B cell (primary cell): ENCODE data around the gene GAB4. TPM values are rescaled to one million over a fixed set of nuclear protein-coding genes. Genes with fewer than 3 reads are reported as not detected.
"Not testable (repeated sequence)": the region's sequence is repeated elsewhere in the genome, so short reads cannot be mapped to it uniquely, and the experiment has no call there.

Experiments
- ATAC-seq: fragments of 200-7000 bp; cut with Tn5 transposase; one replicate; pipeline ENCODE4 v1.10.0; 2021; ENCODE audit warnings: low read depth, mild to moderate bottlenecking, moderate number of reproducible peaks, moderate library complexity
- CTCF ChIA-PET: fragments of 350-600 bp; sonication (Branson Sonifier 250); formaldehyde crosslinking; loops from one replicate; lab custom pipeline; 2021; ENCODE audit warnings: antibody characterized with exemption, inconsistent platforms; lab: Charles Lee
- POLR2A ChIA-PET: fragments of 350-600 bp; sonication (Branson Sonifier 250); formaldehyde crosslinking; loops from one replicate; lab custom pipeline; 2021; ENCODE audit warnings: antibody characterized with exemption; lab: Charles Lee
- DNase-seq: peaks from one replicate; pipeline ENCODE4 v3.0.0; 2013
- H2AFZ ChIP-seq: 2 replicates; pipeline ENCODE4 v1.6.1; 2012; ENCODE audit warnings: mild to moderate bottlenecking, low read depth, low read length; ENCODE audit not compliant: insufficient read depth, poor library complexity, severe bottlenecking
- H3K27ac ChIP-seq, 2 donors: 1 replicate in 1 of 2; 2 replicates in 1 of 2; pipeline ENCODE4 v1.5.1; 2012 to 2013; ENCODE audit warnings: low read length in 2 of 2, mild to moderate bottlenecking in 2 of 2, moderate library complexity in 1 of 2
- H3K27me3 ChIP-seq, 4 experiments: fragments of 200-600 bp in 1 of 4; sonication (generic) in 1 of 4; replicated peaks in 1 of 4; 1 replicate in 2 of 4; 2 replicates in 2 of 4; pipeline versions ENCODE4 v1.6.1 to v1.7.0; 2013 to 2016; ENCODE audit warnings: low read length in 3 of 4, mild to moderate bottlenecking in 2 of 4, mixed read lengths in 1 of 4, moderate library complexity in 1 of 4; ENCODE audit not compliant: insufficient read depth in 4 of 4, control insufficient read depth in 3 of 4; ENCODE audit errors: control extremely low read depth in 1 of 4
- H3K36me3 ChIP-seq, 2 experiments: replicated peaks in 1 of 2; 1 replicate in 1 of 2; 2 replicates in 1 of 2; pipeline versions ENCODE4 v1.6.1 to v1.7.1; 2013; ENCODE audit warnings: low read length in 1 of 2; ENCODE audit not compliant: insufficient read depth in 2 of 2, control insufficient read depth in 1 of 2; ENCODE audit errors: control extremely low read depth in 1 of 2, extremely low read depth in 1 of 2
- H3K4me1 ChIP-seq, 2 donors: fragments of 200-600 bp in 1 of 2; sonication (generic) in 1 of 2; 1 replicate in 1 of 2; 2 replicates in 1 of 2; pipeline versions ENCODE4 v1.5.1 to v1.6.1; 2013 to 2017; ENCODE audit warnings: low read length in 2 of 2; ENCODE audit not compliant: control insufficient read depth in 2 of 2, insufficient read depth in 2 of 2
- H3K4me2 ChIP-seq: replicated peaks from 2 replicates; pipeline ENCODE3; 2012; ENCODE audit warnings: mild to moderate bottlenecking, low read depth, low read length; ENCODE audit not compliant: poor library complexity, severe bottlenecking
- H3K4me3 ChIP-seq, 5 experiments: fragments of 200-600 bp in 1 of 5; sonication (generic) in 1 of 5; 1 replicate in 3 of 5; 2 replicates in 2 of 5; pipeline versions ENCODE4 v1.5.1 to v1.7.0; 2011 to 2016; ENCODE audit warnings: low read length in 4 of 5, mild to moderate bottlenecking in 4 of 5, low read depth in 2 of 5, control low read depth in 1 of 5, moderate library complexity in 1 of 5; ENCODE audit not compliant: insufficient read depth in 1 of 5; ENCODE audit errors: control extremely low read depth in 1 of 5, extremely low read depth in 1 of 5
- H3K79me2 ChIP-seq: fragments of 200-600 bp; sonication (generic); one replicate; pipeline ENCODE4 v1.6.0; 2016; ENCODE audit warnings: low read length; ENCODE audit not compliant: control insufficient read depth, insufficient read depth
- H3K9ac ChIP-seq: fragments of 200-600 bp; sonication (generic); 2 replicates; pipeline ENCODE4 v1.6.1; 2017; ENCODE audit warnings: mild to moderate bottlenecking, low read length, moderate library complexity
- H3K9me3 ChIP-seq, 3 donors: one replicate each; pipeline versions ENCODE4 v1.6.1 to v1.7.1; 2013; ENCODE audit warnings: low read length in 2 of 3; ENCODE audit not compliant: control insufficient read depth in 2 of 3, insufficient read depth in 1 of 3; ENCODE audit errors: control extremely low read depth in 1 of 3
- H4K20me1 ChIP-seq: 2 replicates; pipeline ENCODE4 v1.6.0; 2012; ENCODE audit warnings: mild to moderate bottlenecking, low read length; ENCODE audit not compliant: insufficient read depth, control insufficient read depth, poor library complexity, severe bottlenecking
- H3K27ac Mint-ChIP-seq: one replicate; pipeline ENCODE4 v1.8.0; 2021; ENCODE audit warnings: mixed read lengths
- H3K27me3 Mint-ChIP-seq: one replicate; pipeline ENCODE4 v1.8.0; 2021; ENCODE audit warnings: mixed read lengths
- H3K4me1 Mint-ChIP-seq: one replicate; pipeline ENCODE4 v1.8.0; 2021; ENCODE audit warnings: mixed read lengths
- H3K4me3 Mint-ChIP-seq: one replicate; pipeline ENCODE4 v1.8.0; 2021; ENCODE audit warnings: mixed read lengths
- H3K9me3 Mint-ChIP-seq: one replicate; pipeline ENCODE4 v1.8.0; 2022; ENCODE audit warnings: mixed read lengths; ENCODE audit not compliant: insufficient read depth
- EZH2 ChIP-seq: IDR thresholded peaks from 2 replicates; pipeline ENCODE4 v1.6.1; 2012; ENCODE audit warnings: borderline replicate concordance, low read depth, mild to moderate bottlenecking, moderate library complexity, low read length; ENCODE audit not compliant: insufficient read depth, poor library complexity, severe bottlenecking
- WGBS: methylation state at CpG from one replicate; pipeline ENCODE4 v1.1.5; 2013; ENCODE audit warnings: missing lambda C conversion rate; ENCODE audit not compliant: insufficient coverage; 5-methylcytosine and 5-hydroxymethylcytosine counted together
- intact Hi-C: fragments of 100-400 bp; cut with micrococcal nuclease; formaldehyde crosslinking; loops from one replicate; pipeline ENCODE4 v1.10.0; 2022
- polyA plus RNA-seq: library from polyadenylated mRNA; depleted of rRNA; stranded (reverse); fragments of >200 nt; gene quantifications from 2 replicates; pipeline ENCODE4 v1.2.3, GENCODE V29; 2012
- total RNA-seq, 2 donors: library from RNA; stranded (reverse); fragments of 120-200 nt in 1 of 2; gene quantifications; 1 replicate in 1 of 2; 2 replicates in 1 of 2; pipeline versions ENCODE4 v1.2.3 to v1.2.4, GENCODE V29; 2013 to 2022
- TF ChIP-seq, protein P1 (sequence below): fragments of 200-600 bp; IDR thresholded peaks from one replicate; pipeline ENCODE4 v1.8.0; 2022; ENCODE audit warnings: antibody characterized with exemption, mild to moderate bottlenecking

Gene GAB4
- total and polyA plus RNA-seq, 2 donors (not counting 1 experiment from before 2014, with no cell fraction given): not detected

DNA sequence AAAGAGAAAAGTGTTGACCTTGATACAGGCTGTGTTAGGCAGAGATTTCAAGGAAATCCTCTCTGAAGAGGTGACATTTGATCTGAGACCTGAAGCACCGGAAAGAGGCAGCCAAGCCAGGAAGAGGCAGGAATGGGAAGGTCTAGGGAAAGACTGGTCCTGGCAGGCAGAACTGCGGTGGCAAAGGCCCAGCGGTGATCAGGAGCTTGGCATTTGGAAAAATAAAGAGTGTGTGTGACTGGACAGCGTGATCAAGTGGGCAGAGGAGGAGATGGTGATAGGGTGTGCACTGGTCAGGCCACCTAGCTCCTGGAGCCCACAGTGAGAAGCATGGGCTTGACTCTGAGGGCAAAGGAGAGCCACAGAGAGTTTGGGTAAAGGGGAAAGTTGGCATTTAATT is 27.2 kb upstream of the GAB4 start:
- ChIA-PET POLR2A (no interaction called here), CTCF (no interaction called here)
- Mint-ChIP-seq H3K4me1 (peaks cover 18% of the 10 kb centered on the region), H3K27ac (peak overlapping the region; percentile 42), H3K27me3 (peaks cover 4% of the 10 kb centered on the region), H3K9me3 (no peaks in the 10 kb centered on the region), H3K4me3 (peak overlapping the region; percentile 73)
- no peaks in the 10 kb centered on the region for H4K20me1 ChIP-seq
- H3K4me1 ChIP-seq: peaks cover 0 to 15% of the 10 kb centered on the region in 2 donors
- no peak overlapping the region for H3K9ac ChIP-seq
- no peak overlapping the region for H2AFZ ChIP-seq
- peaks cover 0 to 6% (median 0%) of the 10 kb centered on the region in 3 donors for H3K9me3 ChIP-seq
- ATAC-seq (no peak), DNase-seq (no peak)
- no peaks in the 10 kb centered on the region for H3K79me2 ChIP-seq
- no peak overlapping the region for H3K4me2 ChIP-seq
- H3K4me3 ChIP-seq: no peak overlapping the region
- peaks cover 0 to 8% (median 0%) of the 10 kb centered on the region in 4 experiments for H3K27me3 ChIP-seq
- 91% methylated on average over 4 of the region's 4 CpGs for WGBS
- no peak overlapping the region for H3K27ac ChIP-seq
- H3K36me3 ChIP-seq: no peaks in the 10 kb centered on the region
- intact Hi-C loops: no loop called here
- TF ChIP-seq, protein P1, sequence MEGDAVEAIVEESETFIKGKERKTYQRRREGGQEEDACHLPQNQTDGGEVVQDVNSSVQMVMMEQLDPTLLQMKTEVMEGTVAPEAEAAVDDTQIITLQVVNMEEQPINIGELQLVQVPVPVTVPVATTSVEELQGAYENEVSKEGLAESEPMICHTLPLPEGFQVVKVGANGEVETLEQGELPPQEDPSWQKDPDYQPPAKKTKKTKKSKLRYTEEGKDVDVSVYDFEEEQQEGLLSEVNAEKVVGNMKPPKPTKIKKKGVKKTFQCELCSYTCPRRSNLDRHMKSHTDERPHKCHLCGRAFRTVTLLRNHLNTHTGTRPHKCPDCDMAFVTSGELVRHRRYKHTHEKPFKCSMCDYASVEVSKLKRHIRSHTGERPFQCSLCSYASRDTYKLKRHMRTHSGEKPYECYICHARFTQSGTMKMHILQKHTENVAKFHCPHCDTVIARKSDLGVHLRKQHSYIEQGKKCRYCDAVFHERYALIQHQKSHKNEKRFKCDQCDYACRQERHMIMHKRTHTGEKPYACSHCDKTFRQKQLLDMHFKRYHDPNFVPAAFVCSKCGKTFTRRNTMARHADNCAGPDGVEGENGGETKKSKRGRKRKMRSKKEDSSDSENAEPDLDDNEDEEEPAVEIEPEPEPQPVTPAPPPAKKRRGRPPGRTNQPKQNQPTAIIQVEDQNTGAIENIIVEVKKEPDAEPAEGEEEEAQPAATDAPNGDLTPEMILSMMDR: no peak
- TF ChIP-seq EZH2: no peak

DNA sequence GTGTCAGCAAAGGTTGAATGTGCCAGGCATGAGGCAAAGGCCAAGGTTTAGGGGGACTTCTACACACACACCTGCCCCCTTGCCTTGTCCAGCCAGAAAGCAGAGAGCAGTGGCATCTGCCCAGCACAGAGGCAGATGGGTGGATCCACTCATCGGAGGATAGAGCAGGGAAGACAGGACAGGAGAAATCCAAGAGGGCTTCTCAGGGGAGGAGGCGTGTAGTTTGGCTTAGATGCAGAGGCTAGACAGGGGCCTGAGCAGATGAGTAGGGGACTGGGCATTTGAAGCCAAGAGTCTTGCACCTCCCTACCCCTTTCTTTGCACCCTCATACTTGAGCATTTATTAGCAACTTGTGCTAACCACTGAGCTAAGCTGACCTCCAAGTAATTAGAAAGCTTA is 26.5 kb upstream of the GAB4 start:
- H3K27ac ChIP-seq, H3K9me3 Mint-ChIP-seq, ATAC-seq, H3K9me3 ChIP-seq, H3K27me3 Mint-ChIP-seq, H2AFZ ChIP-seq, H4K20me1 ChIP-seq, POLR2A ChIA-PET, H3K79me2 ChIP-seq, intact Hi-C loops, H3K36me3 ChIP-seq, CTCF ChIA-PET, H3K4me2 ChIP-seq, DNase-seq, H3K9ac ChIP-seq, H3K27ac Mint-ChIP-seq, H3K4me3 ChIP-seq, H3K27me3 ChIP-seq: not testable (repeated sequence)
- peak overlapping the region; percentile 34 for H3K4me3 Mint-ChIP-seq
- 100% methylated on average over 1 of the region's 2 CpGs for WGBS
- peaks cover 15% of the 10 kb centered on the region for H3K4me1 Mint-ChIP-seq
- peaks cover 0 to 15% of the 10 kb centered on the region in 2 donors for H3K4me1 ChIP-seq

DNA sequence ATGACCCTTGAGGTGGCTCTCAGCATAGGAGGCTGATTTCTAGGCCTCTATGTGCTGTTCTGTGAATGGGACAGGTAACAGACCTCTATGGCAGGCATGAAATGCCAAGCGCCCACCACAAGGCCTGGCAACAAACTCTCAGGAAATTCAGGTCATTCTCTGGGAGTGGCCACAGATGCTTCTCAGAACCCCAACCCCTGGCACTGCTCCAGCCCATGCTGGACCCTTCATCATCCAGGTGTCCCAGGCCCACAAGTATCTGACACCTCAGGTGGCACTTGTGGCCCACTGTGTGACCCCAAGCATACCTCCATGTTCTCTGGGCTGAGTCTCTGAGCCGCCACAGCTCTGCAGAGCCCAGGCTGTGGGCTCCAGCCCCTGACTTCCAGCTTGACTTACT is 24.3 kb upstream of the GAB4 start:
- H3K27ac ChIP-seq, CTCF ChIA-PET, H3K9ac ChIP-seq, H3K27ac Mint-ChIP-seq, POLR2A ChIA-PET, H3K79me2 ChIP-seq, H4K20me1 ChIP-seq, DNase-seq, H3K4me3 ChIP-seq, H3K27me3 ChIP-seq, H3K4me1 Mint-ChIP-seq, H3K9me3 ChIP-seq, H3K36me3 ChIP-seq, H3K4me3 Mint-ChIP-seq, intact Hi-C loops, H3K9me3 Mint-ChIP-seq, ATAC-seq, H2AFZ ChIP-seq, H3K27me3 Mint-ChIP-seq, H3K4me2 ChIP-seq: not testable (repeated sequence)
- peaks cover 0 to 13% of the 10 kb centered on the region in 2 donors for H3K4me1 ChIP-seq
- WGBS: 91% methylated on average over 1 of the region's 2 CpGs
